Natural killer cell (primary cell): ENCODE measurements around the gene PNMA1. TPM values are rescaled to one million over a fixed set of nuclear protein-coding genes. Genes with fewer than 3 reads are reported as not detected.

ENCODE experiments used
- ATAC-seq, 3 donors: fragments of 150-1000 bp in 2 of 3; fragments of 200-7000 bp in 1 of 3; cut with Tn5 transposase; 1 replicate in 1 of 3; 2 replicates in 2 of 3; pipeline ENCODE4 v1.10.0; 2021; ENCODE audit warnings: mild to moderate bottlenecking in 2 of 3, moderate library complexity in 2 of 3
- DNase-seq, 2 donors: peaks; one replicate each; pipeline versions ENCODE4 v3.0.0 to v3.0.0-alpha.2; 2013 to 2021; ENCODE audit warnings: mixed read lengths in 1 of 2
- H3K27ac ChIP-seq: one replicate; pipeline ENCODE4 v1.5.1; 2013; ENCODE audit warnings: mild to moderate bottlenecking, low read length
- H3K27me3 ChIP-seq: one replicate; pipeline ENCODE4 v1.6.1; 2013; ENCODE audit warnings: low read length; ENCODE audit not compliant: control insufficient read depth, insufficient read depth
- H3K36me3 ChIP-seq: one replicate; pipeline ENCODE4 v1.6.1; 2013; ENCODE audit warnings: low read length; ENCODE audit not compliant: control insufficient read depth, insufficient read depth
- H3K4me1 ChIP-seq: one replicate; pipeline ENCODE4 v1.6.1; 2013; ENCODE audit warnings: low read length; ENCODE audit not compliant: control insufficient read depth, insufficient read depth
- H3K4me3 ChIP-seq: one replicate; pipeline ENCODE4 v1.5.1; 2013; ENCODE audit warnings: low read length
- H3K9me3 ChIP-seq: one replicate; pipeline ENCODE4 v1.6.1; 2013; ENCODE audit warnings: low read length; ENCODE audit not compliant: control insufficient read depth, insufficient read depth
- H3K27ac Mint-ChIP-seq, 2 donors: one replicate each; pipeline ENCODE4 v1.8.0; 2022; ENCODE audit warnings: mild to moderate bottlenecking in 2 of 2, mixed read lengths in 2 of 2, moderate library complexity in 1 of 2
- H3K27me3 Mint-ChIP-seq, 2 donors: one replicate each; pipeline ENCODE4 v1.8.0; 2022; ENCODE audit warnings: low read depth in 2 of 2, mixed read lengths in 2 of 2
- H3K36me3 Mint-ChIP-seq: one replicate; pipeline ENCODE4 v1.8.0; 2022; ENCODE audit warnings: mixed read lengths
- H3K4me1 Mint-ChIP-seq, 2 donors: one replicate each; pipeline ENCODE4 v1.8.0; 2022; ENCODE audit warnings: mixed read lengths in 2 of 2
- H3K4me3 Mint-ChIP-seq: one replicate; pipeline ENCODE4 v1.8.0; 2022; ENCODE audit warnings: mild to moderate bottlenecking, moderate library complexity, mixed read lengths
- H3K9me3 Mint-ChIP-seq, 2 donors: one replicate each; pipeline ENCODE4 v1.8.0; 2022; ENCODE audit warnings: mixed read lengths in 2 of 2
- WGBS: methylation state at CpG from one replicate; pipeline ENCODE4 v1.1.7; 2013; ENCODE audit warnings: missing lambda C conversion rate; ENCODE audit not compliant: insufficient coverage; 5-methylcytosine and 5-hydroxymethylcytosine counted together
- intact Hi-C: fragments of 100-400 bp; cut with micrococcal nuclease; formaldehyde crosslinking; loops from one replicate; pipeline ENCODE4 v1.14.2; 2022
- total RNA-seq, 4 donors: library from RNA; stranded (reverse); fragments of 120-200 nt in 1 of 4; gene quantifications; one replicate each; pipeline versions ENCODE4 v1.2.3 to v1.2.4, GENCODE V29; 2013 to 2022
- TF ChIP-seq, protein P1 (sequence below): fragments of 200-600 bp; IDR thresholded peaks from one replicate; pipeline ENCODE4 v1.8.0; 2022; ENCODE audit warnings: antibody characterized with exemption

The PNMA1 gene
- total RNA-seq, 3 donors from 2014 or later (not counting 1 experiment from before 2014, with no cell fraction given): 26.0 to 32.3 (median 28.9) TPM

DNA sequence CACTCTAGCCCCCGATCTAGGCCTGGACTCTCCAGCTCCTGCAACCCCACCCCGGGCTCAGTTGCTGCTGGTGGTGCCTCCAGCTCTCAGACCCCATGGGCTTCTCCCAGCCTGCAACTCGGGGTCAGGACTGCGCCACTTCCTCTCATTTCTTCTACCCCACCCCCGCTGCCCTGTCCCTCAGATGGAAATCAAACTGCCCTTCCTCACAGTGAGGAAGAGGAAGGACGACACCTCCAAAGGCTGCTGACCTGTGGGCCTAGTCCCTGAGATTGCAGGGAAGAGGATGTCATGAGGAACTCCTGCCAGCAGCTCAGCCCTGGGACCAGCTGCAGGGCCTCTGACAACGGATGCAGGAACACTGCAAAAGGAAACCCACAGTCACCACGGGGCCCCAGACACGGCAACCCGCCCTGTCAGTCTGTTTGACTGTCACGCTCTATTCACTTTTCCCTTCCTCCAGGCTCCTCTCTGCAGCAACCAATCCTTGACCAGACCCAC, 29.3 kb upstream of the PNMA1 start:
- Mint-ChIP-seq H3K4me1 (peaks cover 78 to 87% of the 10 kb centered on the region in 2 donors), H3K4me3 (peak overlapping the region; percentile 80), H3K9me3 (no peaks in the 10 kb centered on the region), H3K27me3 (no peaks in the 10 kb centered on the region), H3K36me3 (no peaks in the 10 kb centered on the region), H3K27ac (peak overlapping the region; percentile 88 to 96)
- peak overlapping the region; percentile 84 for H3K27ac ChIP-seq
- WGBS: 2% methylated on average over 11 of the region's 11 CpGs
- TF ChIP-seq, protein P1, sequence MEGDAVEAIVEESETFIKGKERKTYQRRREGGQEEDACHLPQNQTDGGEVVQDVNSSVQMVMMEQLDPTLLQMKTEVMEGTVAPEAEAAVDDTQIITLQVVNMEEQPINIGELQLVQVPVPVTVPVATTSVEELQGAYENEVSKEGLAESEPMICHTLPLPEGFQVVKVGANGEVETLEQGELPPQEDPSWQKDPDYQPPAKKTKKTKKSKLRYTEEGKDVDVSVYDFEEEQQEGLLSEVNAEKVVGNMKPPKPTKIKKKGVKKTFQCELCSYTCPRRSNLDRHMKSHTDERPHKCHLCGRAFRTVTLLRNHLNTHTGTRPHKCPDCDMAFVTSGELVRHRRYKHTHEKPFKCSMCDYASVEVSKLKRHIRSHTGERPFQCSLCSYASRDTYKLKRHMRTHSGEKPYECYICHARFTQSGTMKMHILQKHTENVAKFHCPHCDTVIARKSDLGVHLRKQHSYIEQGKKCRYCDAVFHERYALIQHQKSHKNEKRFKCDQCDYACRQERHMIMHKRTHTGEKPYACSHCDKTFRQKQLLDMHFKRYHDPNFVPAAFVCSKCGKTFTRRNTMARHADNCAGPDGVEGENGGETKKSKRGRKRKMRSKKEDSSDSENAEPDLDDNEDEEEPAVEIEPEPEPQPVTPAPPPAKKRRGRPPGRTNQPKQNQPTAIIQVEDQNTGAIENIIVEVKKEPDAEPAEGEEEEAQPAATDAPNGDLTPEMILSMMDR: no peak
- intact Hi-C loops: no loop called here
- H3K4me1 ChIP-seq: peaks cover 99% of the 10 kb centered on the region
- DNase-seq (peak in 1 of 2 donors; percentile 80), ATAC-seq (peak; percentile 54 to 71 (median 65))
- no peaks in the 10 kb centered on the region for H3K27me3 ChIP-seq
- H3K4me3 ChIP-seq: peak overlapping the region; percentile 1
- no peaks in the 10 kb centered on the region for H3K9me3 ChIP-seq
- H3K36me3 ChIP-seq: peaks cover 16% of the 10 kb centered on the region

DNA sequence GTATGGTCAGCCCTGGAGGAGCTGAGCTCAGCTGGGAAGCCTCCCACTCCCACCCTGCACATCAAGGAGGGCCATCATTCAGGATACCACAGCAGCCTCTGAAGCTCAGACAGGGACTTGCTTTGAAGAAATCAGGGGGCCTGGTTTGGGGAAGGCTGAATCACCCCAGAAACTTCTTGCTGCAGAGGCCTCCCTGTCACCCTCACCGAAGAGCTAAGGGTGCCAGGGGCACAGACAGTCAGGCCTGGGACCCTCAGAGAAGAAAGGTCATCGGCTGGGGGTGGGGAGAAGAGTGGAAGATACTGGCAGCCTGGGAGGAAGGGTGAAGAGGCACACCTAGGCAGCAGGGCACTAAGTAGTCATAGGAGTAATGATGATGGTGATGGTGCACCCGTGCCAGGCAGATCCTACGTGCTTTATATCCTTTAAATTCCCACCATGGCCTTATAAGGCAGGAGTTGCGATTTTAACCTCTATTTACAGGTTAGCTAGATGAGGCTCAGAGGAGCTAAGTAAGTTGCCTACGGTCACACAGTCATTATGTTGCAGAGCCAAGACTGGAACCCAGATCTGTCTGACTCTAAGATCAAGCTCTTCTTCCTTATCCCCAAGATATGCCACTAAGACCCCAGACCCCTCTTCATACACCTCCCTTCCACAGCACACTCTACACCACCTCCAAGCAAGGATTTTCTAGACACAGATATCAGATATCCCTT, 28.5 kb upstream of the PNMA1 start:
- H3K27ac Mint-ChIP-seq: peak overlapping the region; percentile 88 to 96
- H3K4me3 ChIP-seq: peak overlapping the region; percentile 1
- H3K4me3 Mint-ChIP-seq: peak overlapping the region; percentile 80
- peaks cover 69 to 78% of the 10 kb centered on the region in 2 donors for H3K4me1 Mint-ChIP-seq
- no peaks in the 10 kb centered on the region for H3K27me3 ChIP-seq
- peaks cover 19% of the 10 kb centered on the region for H3K36me3 ChIP-seq
- intact Hi-C loops: no loop called here
- H3K9me3 Mint-ChIP-seq: no peaks in the 10 kb centered on the region
- 53% methylated on average over 4 of the region's 6 CpGs for WGBS
- TF ChIP-seq, protein P1: no peak
- no peaks in the 10 kb centered on the region for H3K9me3 ChIP-seq
- peak overlapping the region; percentile 84 for H3K27ac ChIP-seq
- peaks cover 95% of the 10 kb centered on the region for H3K4me1 ChIP-seq
- no peak for ATAC-seq
- DNase-seq: peak in 1 of 2 donors; percentile 30
- no peaks in the 10 kb centered on the region for H3K27me3 Mint-ChIP-seq
- no peaks in the 10 kb centered on the region for H3K36me3 Mint-ChIP-seq

DNA sequence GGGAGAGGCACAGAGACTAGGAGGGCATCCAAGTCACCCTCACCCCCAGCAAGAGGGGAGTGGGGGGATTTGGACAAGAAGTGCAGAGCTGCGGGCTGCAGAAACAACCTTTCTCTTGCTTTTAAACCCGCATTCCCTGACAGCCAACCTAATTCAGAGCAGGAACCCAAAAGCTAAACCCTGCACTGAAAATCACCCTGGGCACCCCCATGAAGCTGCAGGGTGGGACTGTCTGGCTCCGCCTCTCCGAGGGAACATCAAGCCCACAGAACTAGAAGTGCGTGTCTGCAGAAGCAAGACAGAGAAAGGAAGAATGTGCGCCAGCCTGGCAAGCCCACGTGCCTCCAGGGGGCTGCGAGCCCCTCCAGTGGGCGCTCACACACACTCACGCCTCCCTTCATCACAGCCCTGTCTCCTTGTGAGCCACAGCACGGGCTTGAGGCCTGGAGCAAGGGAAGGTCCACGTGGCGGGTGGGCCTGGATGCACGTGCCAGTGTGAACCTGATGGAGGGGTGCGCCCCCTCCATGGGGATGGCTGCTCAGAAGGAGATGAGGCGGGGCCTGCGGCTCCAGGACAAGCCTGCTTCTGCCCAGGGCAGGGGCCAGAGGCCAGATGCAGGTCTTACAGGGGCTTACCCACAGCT, 27.8 kb upstream of the PNMA1 start:
- Mint-ChIP-seq H3K4me3 (peak overlapping the region; percentile 80), H3K27me3 (no peaks in the 10 kb centered on the region), H3K9me3 (no peaks in the 10 kb centered on the region), H3K27ac (peak overlapping the region; percentile 88 to 96), H3K36me3 (no peaks in the 10 kb centered on the region), H3K4me1 (peaks cover 65 to 72% of the 10 kb centered on the region in 2 donors)
- WGBS: 20% methylated on average over 17 of the region's 17 CpGs
- DNase-seq: peak in 1 of 2 donors; percentile 77
- Histone ChIP-seq H3K27ac (peak overlapping the region; percentile 84), H3K27me3 (no peaks in the 10 kb centered on the region), H3K9me3 (no peaks in the 10 kb centered on the region), H3K4me3 (peak overlapping the region; percentile 26), H3K36me3 (peaks cover 26% of the 10 kb centered on the region), H3K4me1 (peaks cover 88% of the 10 kb centered on the region)
- intact Hi-C loops: loop anchor here (2.0 kb wide), 1 partner anchor 19 kb away; a partner anchor contains a TSS
- ATAC-seq: peak in 2 of 3 donors; percentile 25 to 35
- TF ChIP-seq, protein P1: no peak
